NB4 (cell line): ENCODE results near the gene UTF1.

ENCODE experiments used
- TF ChIP-seq, protein P1 (sequence below): IDR thresholded peaks from one replicate; pipeline ENCODE4 v1.5.1; 2012; ENCODE audit warnings: low read depth, low read length
- TF ChIP-seq, protein P2 (sequence below): IDR thresholded peaks from 2 replicates; pipeline ENCODE4 v1.6.1; 2011; ENCODE audit warnings: low read depth, low read length

DNA sequence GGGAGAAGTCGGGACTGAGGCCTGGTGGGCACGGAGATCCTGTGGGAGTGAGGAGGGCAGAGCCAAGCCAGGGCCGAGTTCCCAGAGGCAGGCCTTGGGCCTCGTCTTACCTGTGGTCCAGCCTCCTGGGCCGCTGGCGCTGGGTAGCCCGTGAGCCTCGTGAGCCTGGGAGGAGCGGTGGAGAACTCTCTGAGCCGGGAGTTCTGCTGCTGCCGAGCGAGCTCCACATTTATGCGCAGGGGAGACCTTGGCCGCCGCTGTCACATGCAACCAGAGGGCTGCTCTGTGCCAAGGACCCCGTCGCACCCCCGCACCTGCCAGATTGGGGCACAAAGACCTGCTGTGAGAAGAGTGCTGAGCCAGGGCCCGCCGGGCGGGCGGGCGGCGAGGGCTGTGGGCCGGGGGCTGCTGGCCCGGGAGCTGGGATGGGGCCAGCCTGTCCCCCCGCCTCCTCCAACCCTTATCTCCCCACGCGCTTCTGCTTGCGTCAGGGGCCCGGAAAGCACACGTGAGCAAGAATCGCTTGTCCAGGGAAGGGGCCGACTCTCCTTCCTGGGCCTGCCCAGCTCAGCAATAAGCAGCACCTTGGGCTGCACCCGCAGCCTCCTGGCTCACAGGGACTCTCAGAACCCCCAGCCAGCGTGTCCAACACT, 17.8 kb downstream of the UTF1 start:
- TF ChIP-seq, protein P1, sequence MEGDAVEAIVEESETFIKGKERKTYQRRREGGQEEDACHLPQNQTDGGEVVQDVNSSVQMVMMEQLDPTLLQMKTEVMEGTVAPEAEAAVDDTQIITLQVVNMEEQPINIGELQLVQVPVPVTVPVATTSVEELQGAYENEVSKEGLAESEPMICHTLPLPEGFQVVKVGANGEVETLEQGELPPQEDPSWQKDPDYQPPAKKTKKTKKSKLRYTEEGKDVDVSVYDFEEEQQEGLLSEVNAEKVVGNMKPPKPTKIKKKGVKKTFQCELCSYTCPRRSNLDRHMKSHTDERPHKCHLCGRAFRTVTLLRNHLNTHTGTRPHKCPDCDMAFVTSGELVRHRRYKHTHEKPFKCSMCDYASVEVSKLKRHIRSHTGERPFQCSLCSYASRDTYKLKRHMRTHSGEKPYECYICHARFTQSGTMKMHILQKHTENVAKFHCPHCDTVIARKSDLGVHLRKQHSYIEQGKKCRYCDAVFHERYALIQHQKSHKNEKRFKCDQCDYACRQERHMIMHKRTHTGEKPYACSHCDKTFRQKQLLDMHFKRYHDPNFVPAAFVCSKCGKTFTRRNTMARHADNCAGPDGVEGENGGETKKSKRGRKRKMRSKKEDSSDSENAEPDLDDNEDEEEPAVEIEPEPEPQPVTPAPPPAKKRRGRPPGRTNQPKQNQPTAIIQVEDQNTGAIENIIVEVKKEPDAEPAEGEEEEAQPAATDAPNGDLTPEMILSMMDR: no peak
- TF ChIP-seq, protein P2, sequence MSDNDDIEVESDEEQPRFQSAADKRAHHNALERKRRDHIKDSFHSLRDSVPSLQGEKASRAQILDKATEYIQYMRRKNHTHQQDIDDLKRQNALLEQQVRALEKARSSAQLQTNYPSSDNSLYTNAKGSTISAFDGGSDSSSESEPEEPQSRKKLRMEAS: no peak
